ENCODE data around the gene ZNF134.

The ZNF134 gene

GRCh38 chr19:57599761-57600383 is 14.2 kb upstream of the ZNF134 start, which contains the start of gene ZNF530 (continued):
- TF ChIP-seq ZSCAN30 (tag by site-specific recombination; IDR thresholded peaks at IDR 0.05) (peak; percentile 59), GFI1B (tag by site-specific recombination; IDR thresholded peaks at IDR 0.05) (no peak), ZNF169 (tag by site-specific recombination; IDR thresholded peaks at IDR 0.05) (no peak), PRDM6 (tag by site-specific recombination; IDR thresholded peaks at IDR 0.05) (no peak), RBAK (tag by site-specific recombination; IDR thresholded peaks at IDR 0.05) (no peak), ZNF324 (tag by site-specific recombination; IDR thresholded peaks at IDR 0.05) (no peak), INSM2 (tag by site-specific recombination; IDR thresholded peaks at IDR 0.05) (no peak), ZNF292 (tag by site-specific recombination; IDR thresholded peaks at IDR 0.05; ENCODE audit: borderline replicate concordance, low read depth) (no peak), ZNF555 (tag by site-specific recombination; conservative IDR thresholded peaks at IDR 0.05) (no peak), ZBTB20 (tag by site-specific recombination; IDR thresholded peaks at IDR 0.05) (peak; percentile 68; the same call in 1 of the 2 replicates)

DNA sequence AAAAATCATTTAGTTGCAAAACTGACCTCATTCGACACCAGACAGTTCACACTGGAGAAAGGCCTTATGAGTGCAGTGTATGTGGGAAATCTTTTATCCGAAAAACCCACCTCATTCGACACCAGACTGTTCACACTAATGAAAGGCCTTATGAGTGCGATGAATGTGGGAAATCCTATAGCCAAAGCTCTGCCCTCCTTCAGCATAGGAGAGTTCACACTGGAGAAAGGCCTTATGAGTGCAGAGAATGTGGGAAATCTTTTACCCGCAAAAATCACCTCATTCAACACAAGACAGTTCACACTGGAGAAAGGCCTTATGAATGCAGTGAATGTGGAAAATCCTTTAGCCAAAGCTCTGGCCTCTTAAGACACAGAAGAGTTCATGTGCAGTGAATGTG is 7.1 kb upstream of the ZNF134 start:
- TF ChIP-seq, protein P1, sequence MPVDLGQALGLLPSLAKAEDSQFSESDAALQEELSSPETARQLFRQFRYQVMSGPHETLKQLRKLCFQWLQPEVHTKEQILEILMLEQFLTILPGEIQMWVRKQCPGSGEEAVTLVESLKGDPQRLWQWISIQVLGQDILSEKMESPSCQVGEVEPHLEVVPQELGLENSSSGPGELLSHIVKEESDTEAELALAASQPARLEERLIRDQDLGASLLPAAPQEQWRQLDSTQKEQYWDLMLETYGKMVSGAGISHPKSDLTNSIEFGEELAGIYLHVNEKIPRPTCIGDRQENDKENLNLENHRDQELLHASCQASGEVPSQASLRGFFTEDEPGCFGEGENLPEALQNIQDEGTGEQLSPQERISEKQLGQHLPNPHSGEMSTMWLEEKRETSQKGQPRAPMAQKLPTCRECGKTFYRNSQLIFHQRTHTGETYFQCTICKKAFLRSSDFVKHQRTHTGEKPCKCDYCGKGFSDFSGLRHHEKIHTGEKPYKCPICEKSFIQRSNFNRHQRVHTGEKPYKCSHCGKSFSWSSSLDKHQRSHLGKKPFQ (tag by site-specific recombination; IDR thresholded peaks at IDR 0.05) = peak; percentile 56; the same call in 1 of the 2 replicates
- TF ChIP-seq RBAK (tag by site-specific recombination; IDR thresholded peaks at IDR 0.05) = no peak
- peak; percentile 63 for TF ChIP-seq SETDB1 (IDR thresholded peaks at IDR 0.05; ENCODE audit: insufficient read length, low read length)
- no peak for TF ChIP-seq ZNF404 (tag by site-specific recombination; IDR thresholded peaks at IDR 0.05)
- CTCF ChIA-PET = no interaction called here

DNA sequence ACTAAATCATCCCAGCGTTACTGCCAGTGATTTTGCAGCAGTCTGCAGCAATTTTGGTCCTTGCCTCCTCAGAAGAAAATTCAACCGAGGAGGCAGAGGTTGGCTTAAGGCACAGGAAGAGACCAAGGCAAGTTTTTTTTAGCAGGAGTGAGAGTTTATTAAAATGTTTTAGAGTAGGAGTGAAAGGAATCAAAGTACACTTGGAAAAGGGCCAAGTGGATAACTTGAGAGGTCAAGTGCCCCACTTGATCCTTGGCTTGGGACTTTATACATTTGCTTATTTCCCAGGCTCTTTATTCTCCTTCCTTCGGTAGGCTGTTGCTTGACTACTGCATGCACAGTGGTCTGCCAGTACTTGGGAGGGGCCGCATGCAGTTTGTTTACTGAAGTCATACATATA is 2.9 kb upstream of the ZNF134 start:
- no peak overlapping the region for H3K27ac ChIP-seq (ENCODE audit: extremely low read depth, low read depth, low read length)
- H3K36me3 ChIP-seq (ENCODE audit: control insufficient read depth in 2 of 2, insufficient read depth in 1 of 2, low read length in 2 of 2) = peaks cover 24 to 40% of the 10 kb centered on the region in 2 experiments
- CTCF ChIA-PET = no interaction called here
- H3K4me3 ChIP-seq (ENCODE audit: low read depth, low read length) = no peak overlapping the region
- POLR2A ChIA-PET = no interaction called here
- H3K9me3 ChIP-seq (ENCODE audit: control insufficient read depth, insufficient read depth, low read depth, low read length) = peaks cover 9% of the 10 kb centered on the region
- H3K4me1 ChIP-seq (ENCODE audit: control insufficient read depth, insufficient read depth, low read length) = no peaks in the 10 kb centered on the region
- no peak for TF ChIP-seq ZNF433 (tag by site-specific recombination; IDR thresholded peaks at IDR 0.05; ENCODE audit: low read depth)
- peak; percentile 62 for TF ChIP-seq SETDB1 (IDR thresholded peaks at IDR 0.05; ENCODE audit: insufficient read length, low read length)

More for the DNA sequence above, 7.1 kb upstream of the ZNF134 start:
- H3K27ac ChIP-seq (ENCODE audit: extremely low read depth, low read depth, low read length) = no peak overlapping the region
- H3K36me3 ChIP-seq (ENCODE audit: control insufficient read depth in 2 of 2, insufficient read depth in 1 of 2, low read length in 2 of 2) = peaks cover 39 to 70% of the 10 kb centered on the region in 2 experiments
- H3K4me3 ChIP-seq (ENCODE audit: low read depth, low read length) = no peak overlapping the region
- H3K4me1 ChIP-seq (ENCODE audit: control insufficient read depth, insufficient read depth, low read length) = no peaks in the 10 kb centered on the region
- POLR2A ChIA-PET = interaction anchor here (0.5 kb wide), 1 partner anchor 250 kb away, joined by 4 read pairs; no protein-coding TSS in a partner anchor
- H3K9me3 ChIP-seq (ENCODE audit: control insufficient read depth, insufficient read depth, low read depth, low read length) = peaks cover 2% of the 10 kb centered on the region; the same call in 1 of the 2 replicates

GRCh38 chr19:57615346-57615745 is 1.3 kb downstream of the ZNF134 start:
- Histone ChIP-seq H3K27ac (ENCODE audit: extremely low read depth, low read depth, low read length) (no peak overlapping the region), H3K9me3 (ENCODE audit: control insufficient read depth, insufficient read depth, low read depth, low read length) (peaks cover 27% of the 10 kb centered on the region), H3K4me3 (ENCODE audit: low read depth, low read length) (peak overlapping the region; percentile 95), H3K36me3 (ENCODE audit: control insufficient read depth in 2 of 2, insufficient read depth in 1 of 2, low read length in 2 of 2) (peaks cover 38 to 54% of the 10 kb centered on the region in 2 experiments), H3K4me1 (ENCODE audit: control insufficient read depth, insufficient read depth, low read length) (no peaks in the 10 kb centered on the region)
- TF ChIP-seq SP2 (tag by site-specific recombination; IDR thresholded peaks at IDR 0.05) (0 out of 2 replicates have a peak, but pooled peaks have one; percentile 19), ZBTB21 (tag by site-specific recombination; IDR thresholded peaks at IDR 0.05) (0 out of 2 replicates have a peak, but pooled peaks have one; percentile 6), SETDB1 (IDR thresholded peaks at IDR 0.05; ENCODE audit: insufficient read length, low read length) (peak; percentile 97), TRIM28 (IDR thresholded peaks at IDR 0.05; ENCODE audit: borderline replicate concordance, low read length) (peak; percentile 94; the same call in 1 of the 2 replicates)
- TF ChIP-seq, protein P2, sequence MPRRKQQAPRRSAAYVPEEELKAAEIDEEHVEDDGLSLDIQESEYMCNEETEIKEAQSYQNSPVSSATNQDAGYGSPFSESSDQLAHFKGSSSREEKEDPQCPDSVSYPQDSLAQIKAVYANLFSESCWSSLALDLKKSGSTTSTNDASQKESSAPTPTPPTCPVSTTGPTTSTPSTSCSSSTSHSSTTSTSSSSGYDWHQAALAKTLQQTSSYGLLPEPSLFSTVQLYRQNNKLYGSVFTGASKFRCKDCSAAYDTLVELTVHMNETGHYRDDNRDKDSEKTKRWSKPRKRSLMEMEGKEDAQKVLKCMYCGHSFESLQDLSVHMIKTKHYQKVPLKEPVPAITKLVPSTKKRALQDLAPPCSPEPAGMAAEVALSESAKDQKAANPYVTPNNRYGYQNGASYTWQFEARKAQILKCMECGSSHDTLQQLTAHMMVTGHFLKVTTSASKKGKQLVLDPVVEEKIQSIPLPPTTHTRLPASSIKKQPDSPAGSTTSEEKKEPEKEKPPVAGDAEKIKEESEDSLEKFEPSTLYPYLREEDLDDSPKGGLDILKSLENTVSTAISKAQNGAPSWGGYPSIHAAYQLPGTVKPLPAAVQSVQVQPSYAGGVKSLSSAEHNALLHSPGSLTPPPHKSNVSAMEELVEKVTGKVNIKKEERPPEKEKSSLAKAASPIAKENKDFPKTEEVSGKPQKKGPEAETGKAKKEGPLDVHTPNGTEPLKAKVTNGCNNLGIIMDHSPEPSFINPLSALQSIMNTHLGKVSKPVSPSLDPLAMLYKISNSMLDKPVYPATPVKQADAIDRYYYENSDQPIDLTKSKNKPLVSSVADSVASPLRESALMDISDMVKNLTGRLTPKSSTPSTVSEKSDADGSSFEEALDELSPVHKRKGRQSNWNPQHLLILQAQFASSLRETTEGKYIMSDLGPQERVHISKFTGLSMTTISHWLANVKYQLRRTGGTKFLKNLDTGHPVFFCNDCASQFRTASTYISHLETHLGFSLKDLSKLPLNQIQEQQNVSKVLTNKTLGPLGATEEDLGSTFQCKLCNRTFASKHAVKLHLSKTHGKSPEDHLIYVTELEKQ (tag by site-specific recombination; IDR thresholded peaks at IDR 0.05; ENCODE audit: borderline replicate concordance) = no peak
- CTCF ChIA-PET = no interaction called here
- POLR2A ChIA-PET = no interaction called here

Measured in HEK293 (cell line).